Bone marrow (tissue), 2 donors: ENCODE measurements around the gene GBP7.
A peak's percentile ranks its signal among the peaks of the same experiment; 100 is the strongest.
"Not testable (repeated sequence)": the region's sequence is repeated elsewhere in the genome, so short reads cannot be mapped to it uniquely, and the experiment has no call there.

ENCODE experiments used
- DNase-seq, 2 donors: peaks; one replicate each; lab custom pipeline; 2025; lab: John Stamatoyannopoulos, UW

Gene GBP7

GRCh38 chr1:89175601-89176256 lies at the start of gene GBP7:
TSS of gene GBP7 (minus strand) at chr1:89176003. CDS start at chr1:89171935, 4,068 bp downstream.
- no peak for DNase-seq

GRCh38 chr1:89221341-89221740 lies 45.5 kb upstream of the GBP7 start:
- no peak for DNase-seq

- DNase-seq: not testable (repeated sequence)
Observed at GRCh38 chr1:89219851-89220250, 44.0 kb upstream of the GBP7 start.

GRCh38 chr1:89218941-89219340 lies 43.1 kb upstream of the GBP7 start:
- DNase-seq: not testable (repeated sequence)

GRCh38 chr1:89213347-89213746 lies 37.5 kb upstream of the GBP7 start:
- DNase-seq: no peak

GRCh38 chr1:89211035-89211634 lies 35.3 kb upstream of the GBP7 start:
- no peak for DNase-seq

- DNase-seq: no peak
Observed at GRCh38 chr1:89206373-89206772, 30.6 kb upstream of the GBP7 start.

GRCh38 chr1:89203166-89203565 lies 27.4 kb upstream of the GBP7 start:
- DNase-seq: no peak

- DNase-seq: no peak
Observed at GRCh38 chr1:89201106-89201794, 25.4 kb upstream of the GBP7 start.

GRCh38 chr1:89200663-89201062 lies 24.9 kb upstream of the GBP7 start:
- DNase-seq: peak in 1 of 2 donors; percentile 46

GRCh38 chr1:89199525-89200031 lies 23.8 kb upstream of the GBP7 start:
- peak in 1 of 2 donors; percentile 26 for DNase-seq

- DNase-seq: peak; percentile 8 to 67
Observed at GRCh38 chr1:89198491-89199072, 22.8 kb upstream of the GBP7 start, which contains the start of gene GBP4. TSS of gene GBP4 (minus strand) at chr1:89198942. CDS start at chr1:89198834, 108 bp downstream.

GRCh38 chr1:89198081-89198480 lies 22.3 kb upstream of the GBP7 start:
- DNase-seq: no peak

- no peak for DNase-seq
Observed at GRCh38 chr1:89195476-89195875, 19.7 kb upstream of the GBP7 start.

- DNase-seq: no peak
Observed at GRCh38 chr1:89191314-89191713, 15.5 kb upstream of the GBP7 start.

- DNase-seq: no peak
Observed at GRCh38 chr1:89190017-89190416, 14.2 kb upstream of the GBP7 start.

- DNase-seq: no peak
Observed at GRCh38 chr1:89179343-89179742, 3.5 kb upstream of the GBP7 start.

- no peak for DNase-seq
Observed at GRCh38 chr1:89176971-89177370, 1.2 kb upstream of the GBP7 start.

GRCh38 chr1:89174491-89174890 lies 1.3 kb downstream of the GBP7 start:
- DNase-seq: no peak

GRCh38 chr1:89172468-89173143 lies 3.2 kb downstream of the GBP7 start:
- no peak for DNase-seq

GRCh38 chr1:89171067-89171438 lies 4.8 kb downstream of the GBP7 start:
- DNase-seq: no peak
